AG08396 (cell line): Measurements from ENCODE around the gene SPTBN5.

ENCODE experiments used
- DNase-seq: peaks from one replicate; pipeline ENCODE4 v3.0.0; 2012; ENCODE audit warnings: low spot score, mixed read lengths

The SPTBN5 gene

GRCh38 chr15:41824062-41824745, 69.6 kb downstream of the SPTBN5 start:
- DNase-seq: no peak

- DNase-seq: no peak
These were observed 70.4 kb downstream of the SPTBN5 start for GRCh38 chr15:41823502-41823901.

- no peak for DNase-seq
These were observed 70.9 kb downstream of the SPTBN5 start for GRCh38 chr15:41822957-41823356.

GRCh38 chr15:41822471-41822870, 71.4 kb downstream of the SPTBN5 start:
- DNase-seq: no peak

- DNase-seq: no peak
These were observed 72.0 kb downstream of the SPTBN5 start for GRCh38 chr15:41821831-41822230.

- DNase-seq: no peak
These were observed 72.9 kb downstream of the SPTBN5 start for GRCh38 chr15:41820791-41821423.

GRCh38 chr15:41819455-41820050, 74.3 kb downstream of the SPTBN5 start:
- no peak for DNase-seq

- DNase-seq: no peak
These were observed 76.1 kb downstream of the SPTBN5 start for GRCh38 chr15:41817781-41818180.

GRCh38 chr15:41817327-41817726, 76.5 kb downstream of the SPTBN5 start:
- DNase-seq: no peak

- DNase-seq: no peak
These were observed 77.1 kb downstream of the SPTBN5 start for GRCh38 chr15:41816788-41817187.

GRCh38 chr15:41814534-41814933, 79.3 kb downstream of the SPTBN5 start:
- DNase-seq: no peak

- DNase-seq: no peak
These were observed 80.4 kb downstream of the SPTBN5 start for GRCh38 chr15:41813426-41813825.

GRCh38 chr15:41812820-41813375, 81.0 kb downstream of the SPTBN5 start:
- DNase-seq: no peak

- DNase-seq: peak; percentile 85
These were observed 82.2 kb downstream of the SPTBN5 start for GRCh38 chr15:41811432-41812195.

GRCh38 chr15:41810651-41811431, 83.0 kb downstream of the SPTBN5 start:
- no peak for DNase-seq

- DNase-seq: no peak
These were observed 84.2 kb downstream of the SPTBN5 start for GRCh38 chr15:41809526-41810220.

GRCh38 chr15:41809121-41809520, 84.7 kb downstream of the SPTBN5 start:
- no peak for DNase-seq

GRCh38 chr15:41806291-41807181, 87.3 kb downstream of the SPTBN5 start:
- no peak for DNase-seq

- DNase-seq: no peak
These were observed 88.1 kb downstream of the SPTBN5 start for GRCh38 chr15:41805711-41806110.
